Vagina (tissue), 2 donors: ENCODE measurements around the gene PAMR1. TPM values are rescaled to one million over a fixed set of nuclear protein-coding genes. Genes with fewer than 3 reads are reported as not detected.

ENCODE experiments used
- DNase-seq, 2 donors: peaks; one replicate each; pipeline ENCODE4 v3.0.0-alpha.2; 2017; ENCODE audit errors: extremely low spot score in 2 of 2
- H3K27ac ChIP-seq: fragments of 200-600 bp; sonication (generic); one replicate; pipeline ENCODE4 v1.5.1; 2019
- H3K27me3 ChIP-seq: fragments of 200-600 bp; sonication (generic); one replicate; pipeline ENCODE4 v1.5.1; 2019
- H3K36me3 ChIP-seq, 2 donors: fragments of 200-600 bp; sonication (generic); one replicate each; pipeline ENCODE4 v1.5.1; 2017 to 2019
- H3K4me1 ChIP-seq: fragments of 200-600 bp; sonication (generic); one replicate; pipeline ENCODE4 v1.5.1; 2019
- H3K4me3 ChIP-seq, 2 donors: fragments of 200-600 bp; sonication (generic); 1 replicate in 1 of 2; 2 replicates in 1 of 2; pipeline ENCODE4 v1.5.1; 2016 to 2019
- H3K9me3 ChIP-seq: fragments of 200-600 bp; sonication (generic); one replicate; pipeline ENCODE4 v1.5.1; 2019
- CTCF ChIP-seq, 3 experiments: fragments of 450-650 bp in 2 of 3; fragments of 200-600 bp in 1 of 3; sonication (generic) in 1 of 3; IDR thresholded peaks; one replicate each; pipeline ENCODE4 v1.5.1; 2017 to 2019; ENCODE audit warnings: antibody characterized with exemption in 3 of 3, mild to moderate bottlenecking in 2 of 3, moderate library complexity in 2 of 3
- POLR2A ChIP-seq, 2 donors: fragments of 450-650 bp; IDR thresholded peaks; one replicate each; pipeline ENCODE4 v1.6.1; 2017; ENCODE audit warnings: antibody characterized with exemption in 2 of 2, mild to moderate bottlenecking in 2 of 2, moderate library complexity in 2 of 2
- POLR2AphosphoS5 ChIP-seq, 2 donors: sonication (generic); formaldehyde crosslinking; IDR thresholded peaks; one replicate each; pipeline ENCODE4 v1.9.0; 2017; ENCODE audit warnings: antibody characterized with exemption in 2 of 2, mild to moderate bottlenecking in 2 of 2, low read depth in 1 of 2; ENCODE audit not compliant: insufficient read depth in 1 of 2
- intact Hi-C: fragments of 100-400 bp; cut with DNase I; formaldehyde crosslinking; loops from one replicate; pipeline ENCODE4 v1.15.1; 2023
- total RNA-seq: library from RNA; depleted of rRNA; stranded (reverse); fragments of >200 nt; gene quantifications from one replicate; pipeline ENCODE4 v1.2.3, GENCODE V29; 2016

Gene PAMR1
- total RNA-seq, 1 donor from 2014 or later = 46.7 TPM

GRCh38 chr11:35464308-35464707 is 61.1 kb downstream of the PAMR1 start:
- Histone ChIP-seq H3K4me3 (no peak overlapping the region), H3K36me3 (peaks cover 0 to 5% of the 10 kb centered on the region in 2 donors), H3K27me3 (no peaks in the 10 kb centered on the region), H3K4me1 (no peaks in the 10 kb centered on the region), H3K27ac (no peak overlapping the region), H3K9me3 (no peaks in the 10 kb centered on the region)
- intact Hi-C loops = no loop called here
- no peak for DNase-seq
- TF ChIP-seq POLR2AphosphoS5 (IDR thresholded peaks at IDR 0.05; ENCODE audit: insufficient read depth in 1 of 2, low read depth in 1 of 2) (no peak), POLR2A (IDR thresholded peaks at IDR 0.05) (no peak), CTCF (IDR thresholded peaks at IDR 0.05) (no peak)

- intact Hi-C loops = no loop called here
- TF ChIP-seq POLR2A (IDR thresholded peaks at IDR 0.05) (no peak), CTCF (IDR thresholded peaks at IDR 0.05) (no peak), POLR2AphosphoS5 (IDR thresholded peaks at IDR 0.05; ENCODE audit: insufficient read depth in 1 of 2, low read depth in 1 of 2) (no peak)
- Histone ChIP-seq H3K4me1 (no peaks in the 10 kb centered on the region), H3K27ac (no peak overlapping the region), H3K9me3 (no peaks in the 10 kb centered on the region), H3K36me3 (peaks cover 0 to 5% of the 10 kb centered on the region in 2 donors), H3K4me3 (no peak overlapping the region), H3K27me3 (no peaks in the 10 kb centered on the region)
- DNase-seq = no peak
These were observed 62.1 kb downstream of the PAMR1 start for GRCh38 chr11:35463331-35463751.

- H3K4me1 ChIP-seq = no peaks in the 10 kb centered on the region
- no peaks in the 10 kb centered on the region for H3K27me3 ChIP-seq
- no peak overlapping the region for H3K4me3 ChIP-seq
- no peak for DNase-seq
- no peaks in the 10 kb centered on the region for H3K9me3 ChIP-seq
- H3K36me3 ChIP-seq = no peaks in the 10 kb centered on the region
- intact Hi-C loops = no loop called here
- no peak overlapping the region for H3K27ac ChIP-seq
- TF ChIP-seq POLR2A (IDR thresholded peaks at IDR 0.05) = no peak
These were observed 63.4 kb downstream of the PAMR1 start for GRCh38 chr11:35461917-35462538.

GRCh38 chr11:35459489-35459888 is 65.9 kb downstream of the PAMR1 start:
- no peak overlapping the region for H3K27ac ChIP-seq
- intact Hi-C loops = no loop called here
- H3K9me3 ChIP-seq = no peaks in the 10 kb centered on the region
- H3K4me1 ChIP-seq = no peaks in the 10 kb centered on the region
- H3K36me3 ChIP-seq = no peaks in the 10 kb centered on the region
- H3K27me3 ChIP-seq = no peaks in the 10 kb centered on the region
- H3K4me3 ChIP-seq = no peak overlapping the region
- DNase-seq = no peak
- TF ChIP-seq POLR2AphosphoS5 (IDR thresholded peaks at IDR 0.05; ENCODE audit: insufficient read depth in 1 of 2, low read depth in 1 of 2) = no peak
- no peak for TF ChIP-seq CTCF (IDR thresholded peaks at IDR 0.05)
- no peak for TF ChIP-seq POLR2A (IDR thresholded peaks at IDR 0.05)

- intact Hi-C loops = no loop called here
- TF ChIP-seq POLR2AphosphoS5 (IDR thresholded peaks at IDR 0.05; ENCODE audit: insufficient read depth in 1 of 2, low read depth in 1 of 2) = no peak
- no peak for TF ChIP-seq POLR2A (IDR thresholded peaks at IDR 0.05)
- TF ChIP-seq CTCF (IDR thresholded peaks at IDR 0.05) = no peak
- Histone ChIP-seq H3K36me3 (no peaks in the 10 kb centered on the region), H3K27ac (no peak overlapping the region), H3K9me3 (no peaks in the 10 kb centered on the region), H3K4me1 (no peaks in the 10 kb centered on the region), H3K4me3 (no peak overlapping the region), H3K27me3 (no peaks in the 10 kb centered on the region)
- DNase-seq = no peak
These were observed 66.6 kb downstream of the PAMR1 start for GRCh38 chr11:35458846-35459245.
